H1 (cell line): Measurements from ENCODE around the gene FUT6.

Source experiments
- ASH2L ChIP-seq: fragments of 200-600, 300-600 bp; sonication (generic); IDR thresholded peaks from one replicate; pipeline ENCODE4 v1.7.1; 2017; ENCODE audit warnings: low read length
- CREB1 ChIP-seq: IDR thresholded peaks from 2 replicates; pipeline ENCODE4 v1.6.1; 2012; ENCODE audit warnings: inconsistent platforms
- CTBP2 ChIP-seq: IDR thresholded peaks from 2 replicates; pipeline ENCODE4 v1.7.0; 2011; ENCODE audit warnings: borderline replicate concordance, mild to moderate bottlenecking, moderate library complexity, mixed read lengths, low read length; ENCODE audit not compliant: insufficient read depth, insufficient read length
- CTCF ChIP-seq, 3 experiments: IDR thresholded peaks; 1 replicate in 2 of 3; 2 replicates in 1 of 3; pipeline versions ENCODE4 v1.5.1 to v1.6.1; 2011; ENCODE audit warnings: low read length in 3 of 3, mild to moderate bottlenecking in 3 of 3, inconsistent platforms in 2 of 3, low read depth in 1 of 3, moderate library complexity in 1 of 3; ENCODE audit not compliant: insufficient read depth in 1 of 3; ENCODE audit errors: control extremely low read depth in 1 of 3
- RFX5 ChIP-seq: IDR thresholded peaks from 2 replicates; pipeline ENCODE4 v1.6.1; 2011; ENCODE audit warnings: low read depth, low read length, improper control_type of control experiment, borderline replicate concordance

GRCh38 chr19:5782945-5783919 is 56.3 kb downstream of the FUT6 start:
- TF ChIP-seq ASH2L (no peak), RFX5 (no peak), CREB1 (no peak), CTCF (IDR thresholded peaks at IDR 0.05; ENCODE audit: control extremely low read depth in 1 of 3, insufficient read depth in 1 of 3, low read depth in 1 of 3, low read length in 3 of 3) (no peak), CTBP2 (no peak)
